ENCODE measurements around the gene SUPT4H1.

The SUPT4H1 gene

GRCh38 chr17:58338841-58339754, 12.9 kb downstream of the SUPT4H1 start:
- peak; percentile 86 for DNase-seq

- DNase-seq, result peak; percentile 72
Measured at GRCh38 chr17:58338454-58338840, 13.6 kb downstream of the SUPT4H1 start.

- DNase-seq, result peak; percentile 99
Measured at GRCh38 chr17:58337600-58338453, 14.2 kb downstream of the SUPT4H1 start.

- peak; percentile 46 for DNase-seq
Measured at GRCh38 chr17:58337210-58337599, 14.8 kb downstream of the SUPT4H1 start.

GRCh38 chr17:58336456-58337209, 15.4 kb downstream of the SUPT4H1 start:
- DNase-seq, result peak; percentile 71

- DNase-seq, result peak; percentile 52
Measured at GRCh38 chr17:58335779-58336455, 16.1 kb downstream of the SUPT4H1 start.

- DNase-seq, result no peak
Measured at GRCh38 chr17:58335061-58335731, 16.8 kb downstream of the SUPT4H1 start.

GRCh38 chr17:58334661-58335060, 17.3 kb downstream of the SUPT4H1 start:
- DNase-seq, result no peak

- DNase-seq, result no peak
Measured at GRCh38 chr17:58334256-58334655, 17.7 kb downstream of the SUPT4H1 start.

GRCh38 chr17:58333736-58334207, 18.2 kb downstream of the SUPT4H1 start:
- no peak for DNase-seq

- no peak for DNase-seq
Measured at GRCh38 chr17:58332778-58333735, 18.9 kb downstream of the SUPT4H1 start.

GRCh38 chr17:58331815-58332777, 19.9 kb downstream of the SUPT4H1 start:
- peak; percentile 94 for DNase-seq

GRCh38 chr17:58330997-58331814, 20.8 kb downstream of the SUPT4H1 start:
- DNase-seq, result peak; percentile 83

- peak; percentile 41 for DNase-seq
Measured at GRCh38 chr17:58330538-58330996, 21.4 kb downstream of the SUPT4H1 start.

- DNase-seq, result peak; percentile 52
Measured at GRCh38 chr17:58329810-58330537, 22.0 kb downstream of the SUPT4H1 start.

GRCh38 chr17:58329035-58329809, 22.8 kb downstream of the SUPT4H1 start:
- DNase-seq, result peak; percentile 93
